HUES64 (cell line): ENCODE results near the gene GJA10.
"Not testable (repeated sequence)": the region's sequence is repeated elsewhere in the genome, so short reads cannot be mapped to it uniquely, and the experiment has no call there.

Source experiments
- H3K27ac ChIP-seq: 2 replicates; pipeline ENCODE4 v1.7.0; 2013; ENCODE audit warnings: low read depth, low read length, inconsistent platforms
- H3K27me3 ChIP-seq: 2 replicates; pipeline ENCODE4 v1.6.1; 2013; ENCODE audit warnings: mild to moderate bottlenecking, low read length; ENCODE audit not compliant: insufficient read depth
- H3K36me3 ChIP-seq: 2 replicates; pipeline ENCODE4 v1.6.1; 2013; ENCODE audit warnings: mild to moderate bottlenecking, low read length; ENCODE audit not compliant: insufficient read depth
- H3K4me1 ChIP-seq: 2 replicates; pipeline ENCODE4 v1.6.1; 2013; ENCODE audit warnings: mild to moderate bottlenecking, low read length, moderate library complexity; ENCODE audit not compliant: insufficient read depth
- H3K4me3 ChIP-seq: 2 replicates; pipeline ENCODE4 v1.5.1; 2013; ENCODE audit warnings: mild to moderate bottlenecking, low read length, moderate library complexity
- H3K9ac ChIP-seq: 2 replicates; pipeline ENCODE4 v1.6.1; 2013; ENCODE audit warnings: mild to moderate bottlenecking, low read depth, low read length
- H3K9me3 ChIP-seq: 2 replicates; pipeline ENCODE4 v1.6.1; 2013; ENCODE audit warnings: low read depth, low read length; ENCODE audit not compliant: insufficient read depth
- WGBS: fragments of 150-250, 120-280 bp; methylation state at CpG from one replicate; pipeline ENCODE4 v1.1.7; 2013; ENCODE audit warnings: missing lambda C conversion rate; 5-methylcytosine and 5-hydroxymethylcytosine counted together

GJA10 gene

DNA sequence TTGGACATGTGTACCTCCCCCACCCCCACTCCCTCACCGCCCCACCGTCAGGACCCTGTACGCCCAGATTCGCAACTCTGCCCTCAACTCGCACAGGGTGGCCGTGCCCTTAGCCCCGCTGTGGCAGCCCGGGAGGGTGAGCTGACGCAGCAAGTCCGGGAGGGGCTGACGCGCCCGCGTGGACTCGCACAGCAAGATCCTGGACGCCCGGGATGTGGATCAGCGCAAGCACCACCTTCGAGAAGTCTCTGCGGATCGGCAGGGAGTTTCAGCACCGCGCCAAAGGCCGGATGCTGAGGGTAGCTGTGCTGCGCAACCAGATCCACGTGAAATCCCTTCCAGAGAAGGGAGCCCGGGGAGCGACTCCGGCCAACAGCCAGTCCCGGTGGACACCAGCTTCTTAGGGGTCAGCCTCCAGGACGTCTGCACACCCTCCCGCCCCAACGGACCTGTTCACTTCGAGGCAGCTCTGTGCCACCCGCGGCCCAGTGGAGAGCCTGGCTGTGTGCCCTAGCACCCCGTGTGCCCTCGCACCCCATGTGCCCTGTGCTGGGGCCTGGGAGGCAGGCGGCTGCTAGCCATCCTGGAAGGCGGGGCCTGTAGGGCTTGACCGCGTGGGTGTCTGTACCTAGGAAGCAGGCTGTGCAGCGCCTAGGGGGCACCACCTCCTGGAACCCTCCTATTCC lies 6.7 kb upstream of the GJA10 start:
- Histone ChIP-seq H3K9me3 (no peaks in the 10 kb centered on the region), H3K27ac (no peak overlapping the region), H3K9ac (no peak overlapping the region), H3K4me3 (no peak overlapping the region), H3K27me3 (peaks cover 16% of the 10 kb centered on the region), H3K4me1 (peaks cover 14% of the 10 kb centered on the region; the same call in 1 of the 2 replicates), H3K36me3 (no peaks in the 10 kb centered on the region)
- WGBS = 91% methylated on average over 43 of the region's 43 CpGs

DNA sequence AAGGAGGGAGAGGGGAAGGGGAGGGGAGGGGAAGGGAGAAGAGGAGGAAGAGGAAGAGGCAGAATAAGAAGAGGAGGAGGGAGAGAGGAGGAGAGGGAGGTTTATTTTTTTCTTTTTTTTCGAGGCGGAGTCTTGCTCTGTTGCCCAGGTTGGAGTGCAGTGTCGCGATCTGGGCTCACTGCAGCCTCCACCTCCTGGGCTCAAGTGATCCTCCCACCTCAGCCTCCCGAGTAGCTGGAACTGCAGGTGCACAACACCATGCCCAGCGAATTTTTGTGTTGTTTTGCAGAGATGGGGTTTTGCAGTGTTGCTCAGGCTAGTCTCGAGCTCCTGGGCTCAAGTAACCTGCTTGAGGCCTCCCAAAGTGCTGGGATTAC lies 6.1 kb upstream of the GJA10 start:
- 92% methylated on average over 7 of the region's 7 CpGs for WGBS
- Histone ChIP-seq H3K36me3 (no peaks in the 10 kb centered on the region), H3K9ac (no peak overlapping the region), H3K27ac (no peak overlapping the region), H3K27me3 (peaks cover 16% of the 10 kb centered on the region), H3K4me1 (peaks cover 14% of the 10 kb centered on the region; the same call in 1 of the 2 replicates), H3K4me3 (no peak overlapping the region), H3K9me3 (no peaks in the 10 kb centered on the region)

DNA sequence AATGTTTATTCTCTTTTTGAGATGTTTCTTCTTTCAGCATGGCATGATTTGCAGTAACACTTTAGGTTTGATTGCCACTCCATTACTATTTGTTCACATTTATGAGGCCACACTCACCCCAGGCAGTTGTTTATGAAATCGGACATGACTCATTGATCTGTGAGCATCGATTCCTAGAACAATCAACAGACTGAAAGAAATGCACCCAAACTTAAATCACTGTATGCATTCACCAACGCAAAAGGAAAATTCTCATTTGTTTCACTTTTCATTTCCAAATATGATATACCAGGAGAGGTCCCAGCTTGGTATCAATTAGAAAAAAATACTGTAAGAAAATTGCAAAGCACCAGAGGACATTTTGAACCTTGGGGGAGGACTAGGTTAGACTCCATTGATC lies 5.4 kb upstream of the GJA10 start:
- Histone ChIP-seq H3K4me1 (peaks cover 14% of the 10 kb centered on the region; the same call in 1 of the 2 replicates), H3K36me3 (no peaks in the 10 kb centered on the region), H3K27ac (no peak overlapping the region), H3K9me3 (no peaks in the 10 kb centered on the region), H3K9ac (no peak overlapping the region), H3K27me3 (peaks cover 19% of the 10 kb centered on the region), H3K4me3 (no peak overlapping the region)
- 93% methylated on average over 3 of the region's 3 CpGs for WGBS

DNA sequence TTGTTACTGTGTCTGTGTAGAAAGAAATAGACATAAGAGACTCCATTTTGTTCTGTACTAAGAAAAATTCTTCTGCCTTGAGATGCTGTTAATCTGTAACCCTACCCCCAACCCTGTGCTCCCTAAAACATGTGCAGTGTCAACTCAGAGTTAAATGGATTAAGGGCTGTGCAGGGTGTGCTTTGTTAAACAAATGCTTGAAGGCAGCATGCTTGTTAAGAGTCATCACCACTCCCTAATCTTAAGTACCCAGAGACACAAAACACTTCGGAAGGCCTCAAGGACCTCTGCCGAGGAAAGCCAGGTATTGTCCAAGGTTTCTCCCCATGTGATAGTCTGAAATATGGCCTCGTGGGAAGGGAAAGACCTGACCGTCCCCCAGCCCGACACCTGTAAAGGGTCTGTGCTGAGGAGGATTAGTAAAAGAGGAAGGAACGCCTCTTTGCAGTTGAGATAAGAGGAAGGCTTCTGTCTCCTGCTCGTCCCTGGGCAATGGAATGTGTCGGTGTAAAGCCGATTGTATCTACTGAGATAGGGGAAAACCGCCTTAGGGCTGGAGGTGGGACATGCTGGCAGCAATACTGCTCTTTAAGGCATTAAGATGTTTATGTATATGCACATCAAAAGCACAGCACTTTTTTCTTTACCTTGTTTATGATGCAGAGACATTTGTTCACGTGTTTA lies 3.3 kb upstream of the GJA10 start:
- Histone ChIP-seq H3K4me3 (peak overlapping the region; percentile 38; the same call in 1 of the 2 replicates), H3K27me3 (peaks cover 23% of the 10 kb centered on the region), H3K4me1 (peaks cover 15% of the 10 kb centered on the region; the same call in 1 of the 2 replicates)
- not testable (repeated sequence) for H3K9ac ChIP-seq, H3K36me3 ChIP-seq, H3K9me3 ChIP-seq, H3K27ac ChIP-seq
- WGBS = 4% methylated on average over 8 of the region's 11 CpGs

DNA sequence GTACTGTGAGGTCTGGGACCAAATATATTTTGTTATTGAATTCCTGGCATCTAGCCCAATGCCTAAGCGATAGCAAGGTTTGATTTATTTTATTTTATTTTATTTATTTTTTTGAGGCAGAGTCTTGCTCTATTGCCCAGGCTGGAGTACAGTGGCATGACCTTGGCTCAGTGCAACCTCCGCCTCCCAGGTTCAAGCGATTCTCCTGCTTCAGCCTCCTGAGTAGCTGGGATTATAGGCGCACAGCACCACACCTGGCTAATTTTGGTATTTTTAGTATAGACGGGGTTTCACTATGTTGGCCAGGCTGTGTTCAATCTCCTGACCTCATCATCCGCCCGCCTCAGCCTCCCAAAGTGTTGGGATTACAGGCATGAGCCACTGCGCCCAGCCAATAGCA lies 1.7 kb upstream of the GJA10 start:
- WGBS = 88% methylated on average over 8 of the region's 8 CpGs
- not testable (repeated sequence) for H3K27ac ChIP-seq, H3K9ac ChIP-seq, H3K4me3 ChIP-seq, H3K9me3 ChIP-seq, H3K36me3 ChIP-seq
- Histone ChIP-seq H3K4me1 (peaks cover 29% of the 10 kb centered on the region), H3K27me3 (peaks cover 23% of the 10 kb centered on the region)

DNA sequence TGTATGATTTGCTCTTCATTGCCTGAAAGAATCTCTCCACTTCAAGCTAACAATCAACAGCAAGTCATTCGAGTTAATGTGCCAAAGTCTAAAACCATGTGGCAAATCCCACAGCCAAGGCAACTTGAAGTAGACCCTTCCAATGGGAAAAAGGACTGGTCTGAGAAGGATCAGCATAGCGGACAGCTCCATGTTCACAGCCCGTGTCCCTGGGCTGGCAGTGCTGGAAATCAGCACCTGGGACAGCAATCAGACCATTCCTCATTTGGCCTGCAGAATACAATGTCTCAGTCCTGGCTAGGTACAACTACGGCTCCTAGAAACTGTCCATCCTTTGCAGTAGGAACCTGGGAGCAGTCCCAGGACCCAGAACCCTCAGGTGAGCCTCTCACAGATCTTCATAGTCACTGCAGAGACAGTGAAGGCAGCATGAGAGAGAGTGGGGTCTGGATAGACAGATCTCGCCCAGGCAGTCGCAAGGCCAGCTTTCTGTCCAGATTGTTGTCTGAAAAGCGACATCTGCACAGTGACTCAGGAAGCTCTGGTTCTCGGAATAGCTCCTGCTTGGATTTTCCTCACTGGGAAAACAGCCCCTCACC lies 1.1 kb downstream of the GJA10 start:
- 58% methylated on average over 8 of the region's 8 CpGs for WGBS

DNA sequence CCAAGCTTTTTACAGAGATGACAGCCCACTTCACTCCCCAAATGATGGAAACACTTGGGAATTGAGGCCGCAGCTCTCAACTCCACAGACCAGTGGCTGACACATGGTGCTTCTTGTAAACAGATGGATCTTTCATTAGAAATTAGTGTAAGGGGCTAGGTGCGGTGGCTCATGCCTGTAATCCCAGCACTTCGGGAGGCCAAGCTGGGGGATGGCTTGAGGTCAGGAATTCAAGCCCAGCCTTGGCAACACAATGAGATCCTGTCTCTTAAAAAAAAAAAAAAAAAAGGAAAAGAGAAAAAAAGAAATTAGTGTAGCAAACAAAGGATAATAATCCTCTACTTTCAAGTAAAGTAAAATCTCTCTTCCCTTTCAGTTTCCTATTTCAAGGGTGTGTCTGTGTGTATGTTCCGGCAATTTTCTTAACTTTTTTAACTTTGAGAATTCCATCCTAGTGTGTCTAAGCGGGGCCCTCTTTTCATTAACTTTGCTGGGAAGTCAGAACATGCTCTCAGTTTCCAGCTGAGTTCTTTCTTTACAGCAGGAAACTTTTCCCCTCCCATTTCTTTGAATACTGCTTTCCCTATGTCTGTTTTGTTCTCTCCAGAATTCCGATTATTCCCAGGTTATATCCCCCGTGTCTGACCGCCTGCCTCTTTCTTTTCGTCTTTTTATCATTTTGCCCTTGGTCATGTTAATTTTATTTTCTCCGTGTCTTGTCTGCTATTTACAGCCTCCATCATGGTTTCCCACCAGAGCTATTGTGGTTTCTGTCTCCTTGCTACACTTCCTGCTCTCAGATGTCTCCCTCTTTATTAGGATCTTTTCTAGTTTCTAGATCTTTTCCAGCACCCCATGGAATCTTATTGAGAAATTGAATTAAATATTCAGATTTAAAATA lies 16.0 kb downstream of the GJA10 start:
- not testable (repeated sequence) for H3K4me3 ChIP-seq, H3K27me3 ChIP-seq, H3K27ac ChIP-seq, H3K9me3 ChIP-seq, H3K9ac ChIP-seq, H3K36me3 ChIP-seq
- WGBS = 49% methylated on average over 10 of the region's 10 CpGs
- H3K4me1 ChIP-seq = peaks cover 16% of the 10 kb centered on the region

More for the DNA sequence above, 1.1 kb downstream of the GJA10 start:
- H3K9ac ChIP-seq = no peak overlapping the region
- no peak overlapping the region for H3K27ac ChIP-seq
- no peaks in the 10 kb centered on the region for H3K36me3 ChIP-seq
- H3K27me3 ChIP-seq = peaks cover 14% of the 10 kb centered on the region
- no peaks in the 10 kb centered on the region for H3K9me3 ChIP-seq
- peaks cover 24% of the 10 kb centered on the region for H3K4me1 ChIP-seq
- H3K4me3 ChIP-seq = no peak overlapping the region

DNA sequence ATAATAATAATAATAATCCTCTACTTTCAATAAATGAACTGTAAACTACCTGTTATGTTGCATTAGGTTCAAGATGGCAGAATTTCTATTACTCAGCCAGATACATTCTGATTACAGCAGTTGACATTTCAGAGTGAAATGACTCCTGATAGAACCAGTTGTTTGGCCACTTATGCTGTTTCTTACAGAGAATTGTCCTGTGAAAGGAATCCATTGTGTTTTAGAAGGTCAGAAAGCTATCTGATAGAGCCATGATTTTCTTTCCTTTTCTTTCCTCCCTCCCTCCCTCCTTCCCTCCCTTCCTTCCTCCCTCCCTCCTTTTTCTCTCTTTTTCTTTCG lies 16.6 kb downstream of the GJA10 start:
- Histone ChIP-seq H3K4me3 (no peak overlapping the region), H3K27me3 (no peaks in the 10 kb centered on the region), H3K9me3 (no peaks in the 10 kb centered on the region), H3K9ac (no peak overlapping the region), H3K4me1 (peaks cover 16% of the 10 kb centered on the region), H3K27ac (no peak overlapping the region; the same call in 1 of the 2 replicates), H3K36me3 (no peaks in the 10 kb centered on the region)
- WGBS = 83% methylated on average over 1 of the region's 1 CpG

DNA sequence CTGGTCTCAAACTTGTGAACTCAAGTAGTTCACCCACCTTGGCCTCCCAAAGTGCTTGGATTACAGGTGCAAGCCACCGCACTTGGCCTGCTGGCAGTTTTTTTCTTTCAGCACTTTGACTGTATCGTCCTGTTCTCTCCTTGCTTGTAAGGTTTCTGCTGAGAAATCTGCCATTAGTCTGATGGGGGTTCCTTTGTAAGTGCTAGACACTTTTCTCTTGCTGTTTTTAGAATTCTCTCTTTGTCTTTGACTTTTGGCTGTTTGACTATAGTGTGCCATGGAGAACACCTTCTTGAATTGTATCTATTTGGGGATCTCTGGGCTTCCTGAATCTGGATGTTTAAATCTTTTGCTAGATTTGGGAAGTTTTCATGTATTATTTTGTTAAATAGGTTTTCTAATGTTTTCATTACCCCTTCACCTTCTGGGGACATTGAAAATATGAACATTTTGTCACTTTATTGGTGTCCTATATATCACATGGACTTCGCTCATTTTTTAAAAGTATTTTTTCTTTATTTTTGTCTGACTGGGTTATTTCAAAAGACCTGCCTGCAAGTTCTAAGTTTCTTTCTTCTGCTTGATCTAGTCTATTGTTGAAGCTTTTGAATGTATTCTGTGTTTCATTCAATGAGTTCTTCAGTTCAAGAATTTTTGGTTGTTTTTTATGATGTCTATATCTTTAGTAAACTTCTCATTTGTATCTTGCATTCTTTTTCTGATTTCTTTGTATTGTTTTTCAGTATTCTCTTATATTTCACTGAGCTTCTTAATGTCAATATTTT lies 22.1 kb downstream of the GJA10 start:
- Histone ChIP-seq H3K27me3 (no peaks in the 10 kb centered on the region), H3K27ac (no peak overlapping the region), H3K4me3 (no peak overlapping the region), H3K36me3 (no peaks in the 10 kb centered on the region), H3K4me1 (peaks cover 7% of the 10 kb centered on the region; the same call in 1 of the 2 replicates), H3K9me3 (peaks cover 5% of the 10 kb centered on the region; the same call in 1 of the 2 replicates), H3K9ac (no peak overlapping the region)
- 96% methylated on average over 3 of the region's 3 CpGs for WGBS

DNA sequence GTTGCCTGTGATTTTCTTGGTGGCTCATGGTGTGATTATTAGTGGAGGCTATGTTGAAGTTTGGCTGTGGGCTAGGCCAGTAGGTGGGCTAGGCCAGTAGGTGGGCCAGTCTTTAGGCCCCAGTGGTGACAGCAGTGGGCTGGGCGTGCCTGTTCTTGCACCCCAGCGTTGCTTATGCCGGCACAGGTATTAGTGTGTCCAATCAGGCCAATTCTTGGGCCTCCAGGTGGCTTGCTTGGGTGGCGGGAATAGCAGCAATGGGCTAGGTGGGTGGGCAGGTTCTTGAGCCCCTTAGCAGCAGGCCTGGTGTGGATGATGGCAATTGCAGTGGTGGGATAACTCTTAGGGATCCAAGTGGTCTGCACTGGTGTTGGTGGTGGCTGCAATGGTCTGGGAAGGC lies 22.9 kb downstream of the GJA10 start:
- H3K9me3 ChIP-seq = peaks cover 5% of the 10 kb centered on the region; the same call in 1 of the 2 replicates
- no peaks in the 10 kb centered on the region for H3K36me3 ChIP-seq
- no peak overlapping the region for H3K4me3 ChIP-seq
- H3K27me3 ChIP-seq = no peaks in the 10 kb centered on the region
- H3K4me1 ChIP-seq = peaks cover 7% of the 10 kb centered on the region; the same call in 1 of the 2 replicates
- WGBS = 97% methylated on average over 4 of the region's 4 CpGs
- H3K9ac ChIP-seq = no peak overlapping the region
- no peak overlapping the region for H3K27ac ChIP-seq
